Measurements from ENCODE around the gene DLGAP4. TPM values are rescaled to one million over a fixed set of nuclear protein-coding genes. Genes with fewer than 3 reads are reported as not detected.
A peak's percentile ranks its signal among the peaks of the same experiment; 100 is the strongest.

The DLGAP4 gene
- total and polyA plus RNA-seq, 2 of the 13 experiments (the other 11 are each of a cell fraction or from before 2014, with no cell fraction given) = 15.2 to 26.7 TPM

GRCh38 chr20:36573103-36573797 lies 267.1 kb downstream of the DLGAP4 start, which contains the start of gene TGIF2 (continued):
- TF ChIP-seq ZBTB2 (CRISPR knock-in tag; IDR thresholded peaks at IDR 0.05; ENCODE audit: low read depth) = peak; percentile 56; the same call in 1 of the 2 replicates
- peak; percentile 93 for TF ChIP-seq GABPB1 (CRISPR knock-in tag; IDR thresholded peaks at IDR 0.05)
- peak; percentile 83 for TF ChIP-seq YY1 (IDR thresholded peaks at IDR 0.05; ENCODE audit: insufficient read depth, insufficient replicate concordance, low read depth, low read length)
- TF ChIP-seq ZNF362 (CRISPR knock-in tag; IDR thresholded peaks at IDR 0.05; ENCODE audit: borderline replicate concordance) = no peak
- peak; percentile 30; the same call in 1 of the 2 replicates for TF ChIP-seq BATF2 (CRISPR knock-in tag; IDR thresholded peaks at IDR 0.05)
- peak; percentile 94 for TF ChIP-seq ZFX (CRISPR knock-in tag; IDR thresholded peaks at IDR 0.05; ENCODE audit: low read depth)
- TF ChIP-seq ELF3 (CRISPR knock-in tag; IDR thresholded peaks at IDR 0.05) = peak; percentile 95
- TF ChIP-seq ZNF850 (CRISPR knock-in tag; conservative IDR thresholded peaks at IDR 0.05) = peak; percentile 100
- TF ChIP-seq ETS1 (CRISPR knock-in tag; IDR thresholded peaks at IDR 0.05) = peak; percentile 85; the same call in 1 of the 2 replicates
- peak; percentile 98 for TF ChIP-seq ETV5 (CRISPR knock-in tag; IDR thresholded peaks at IDR 0.05; ENCODE audit: borderline replicate concordance)
- TF ChIP-seq ZNF296 (CRISPR knock-in tag; conservative IDR thresholded peaks at IDR 0.05) = peak; percentile 96
- peak; percentile 82; the same call in 1 of the 2 replicates for TF ChIP-seq PRDM10 (CRISPR knock-in tag; IDR thresholded peaks at IDR 0.05; ENCODE audit: low read depth)
- TF ChIP-seq TRIM24 (CRISPR knock-in tag; IDR thresholded peaks at IDR 0.05) = no peak
- peak; percentile 47; the same call in 1 of the 2 replicates for TF ChIP-seq MED13 (CRISPR knock-in tag; IDR thresholded peaks at IDR 0.05)
- peak; percentile 60 for TF ChIP-seq ZSCAN20 (CRISPR knock-in tag; IDR thresholded peaks at IDR 0.05; ENCODE audit: borderline replicate concordance)
- peak; percentile 94 for TF ChIP-seq ZXDC (CRISPR knock-in tag; IDR thresholded peaks at IDR 0.05)

Measured in HepG2 (cell line).